C4-2B (cell line): Measurements from ENCODE around the gene UNC50.

Experiments used
- CTCF ChIP-seq: fragments of 450-650 bp; conservative IDR thresholded peaks from 2 replicates; pipeline ENCODE4 v1.5.1; 2017; ENCODE audit warnings: mild to moderate bottlenecking
- ZFX ChIP-seq: fragments of 450-650 bp; IDR thresholded peaks from 2 replicates; pipeline ENCODE4 v1.6.1; 2017

DNA sequence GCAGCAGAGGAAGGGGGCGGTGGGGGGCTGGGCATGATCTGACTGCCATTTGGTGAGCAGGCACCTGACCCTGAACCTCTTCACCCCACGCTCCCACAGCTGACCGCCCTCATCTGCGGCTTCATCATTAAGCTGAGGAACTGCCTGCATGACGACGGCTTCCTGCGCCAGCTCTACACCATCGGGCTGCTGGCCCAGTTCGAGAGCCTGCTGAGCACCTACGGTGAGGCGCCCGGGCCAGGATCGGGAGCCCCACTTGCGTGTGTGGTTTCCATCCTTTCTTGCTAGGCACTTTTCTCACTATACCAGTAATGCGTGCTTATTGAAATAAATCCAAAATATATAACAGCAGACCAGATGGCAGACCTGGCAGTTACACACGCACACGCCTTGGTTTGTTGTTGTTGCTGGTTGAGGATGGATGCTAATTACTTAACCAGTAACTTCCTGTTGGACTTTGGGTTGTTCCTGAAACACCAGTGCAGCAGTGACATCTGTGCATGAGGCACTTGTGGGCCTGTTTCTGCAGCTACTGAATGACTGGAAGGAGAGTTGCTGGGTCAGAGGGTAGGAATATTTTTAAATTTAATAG lies 43.8 kb upstream of the UNC50 start:
- TF ChIP-seq CTCF, result no peak
- no peak for TF ChIP-seq ZFX
